GM03348 (cell line): Measurements from ENCODE around the gene ARL6.

Experiments used
- DNase-seq: peaks from one replicate; pipeline ENCODE4 v3.0.0; 2012; ENCODE audit warnings: low spot score

Gene ARL6, protein sequence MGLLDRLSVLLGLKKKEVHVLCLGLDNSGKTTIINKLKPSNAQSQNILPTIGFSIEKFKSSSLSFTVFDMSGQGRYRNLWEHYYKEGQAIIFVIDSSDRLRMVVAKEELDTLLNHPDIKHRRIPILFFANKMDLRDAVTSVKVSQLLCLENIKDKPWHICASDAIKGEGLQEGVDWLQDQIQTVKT

DNA sequence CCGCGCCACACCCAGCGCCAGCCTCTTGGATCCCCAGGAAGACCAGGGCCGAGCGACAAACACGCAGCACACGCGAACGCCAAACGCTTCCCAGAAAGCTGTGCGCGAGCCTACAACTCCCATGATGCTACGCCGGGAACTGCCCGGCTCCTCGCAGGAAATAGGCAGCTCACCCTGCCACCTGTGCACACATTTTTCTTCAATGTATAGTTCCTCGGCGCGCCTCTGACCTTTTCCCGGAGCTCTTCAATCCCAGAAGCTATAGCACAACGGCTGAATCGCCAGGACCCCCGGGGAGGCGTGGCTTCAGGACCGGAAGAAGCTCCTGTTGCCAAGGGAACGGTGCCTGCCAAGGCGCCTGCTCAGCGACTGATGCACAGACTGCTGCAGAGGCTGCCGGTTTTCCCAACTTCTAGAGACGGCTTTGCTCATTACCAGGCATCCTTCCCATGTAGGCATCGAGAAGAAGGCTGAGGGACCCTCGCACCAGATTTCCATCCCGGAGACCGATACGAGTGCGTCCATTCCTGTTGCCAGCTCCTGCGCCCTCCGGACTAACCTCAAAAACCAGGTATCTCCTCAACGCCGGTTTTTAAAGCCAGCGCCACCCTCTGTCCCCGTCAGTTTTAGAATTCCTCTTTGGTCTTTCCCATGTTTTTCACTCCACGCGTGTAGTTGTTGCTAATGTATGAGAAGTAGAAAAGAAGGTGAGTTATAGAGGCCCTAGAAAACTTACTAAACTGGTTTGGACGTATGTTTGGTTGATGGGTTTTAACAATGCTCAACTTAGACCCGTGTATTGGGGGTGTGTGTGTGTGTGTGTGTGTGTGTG lies at the start of gene ARL6:
TSS of gene ARL6 (plus strand) at position 352 of the 832 bp plus-strand sequence. CDS start 3,350 bp downstream, outside the sequence.
- peak; percentile 92 for DNase-seq

DNA sequence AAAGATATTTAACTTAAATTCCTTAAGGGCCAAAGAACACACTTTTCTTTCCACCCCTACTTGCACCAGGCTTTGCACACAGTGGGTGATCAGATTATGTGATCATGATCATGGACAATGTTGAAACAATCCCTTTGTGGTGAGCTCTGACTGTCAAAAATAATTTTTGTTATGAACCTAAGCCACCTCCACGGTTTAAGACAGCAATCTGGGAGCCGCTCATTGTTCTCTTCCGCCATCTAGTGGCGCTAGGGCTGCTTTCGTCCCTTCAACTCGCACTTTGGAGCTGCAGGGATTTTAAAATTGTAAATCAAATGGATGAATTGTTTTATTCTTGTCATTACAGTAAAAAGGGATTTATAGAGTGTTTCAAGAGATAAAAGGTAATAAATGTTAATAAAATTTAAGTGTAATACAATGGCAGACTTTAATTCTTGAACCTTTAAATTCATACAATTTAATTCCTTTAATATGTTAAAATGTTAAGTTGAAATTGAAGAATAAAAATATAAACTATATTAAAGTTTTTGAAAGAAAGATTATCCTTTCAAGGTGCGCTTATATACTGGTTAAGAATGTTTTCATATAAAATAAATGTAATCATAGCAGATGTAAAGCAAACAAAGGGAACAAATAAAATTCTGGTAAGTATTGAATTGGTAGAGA lies 45.3 kb upstream of the ARL6 start:
- DNase-seq, result peak; percentile 79

DNA sequence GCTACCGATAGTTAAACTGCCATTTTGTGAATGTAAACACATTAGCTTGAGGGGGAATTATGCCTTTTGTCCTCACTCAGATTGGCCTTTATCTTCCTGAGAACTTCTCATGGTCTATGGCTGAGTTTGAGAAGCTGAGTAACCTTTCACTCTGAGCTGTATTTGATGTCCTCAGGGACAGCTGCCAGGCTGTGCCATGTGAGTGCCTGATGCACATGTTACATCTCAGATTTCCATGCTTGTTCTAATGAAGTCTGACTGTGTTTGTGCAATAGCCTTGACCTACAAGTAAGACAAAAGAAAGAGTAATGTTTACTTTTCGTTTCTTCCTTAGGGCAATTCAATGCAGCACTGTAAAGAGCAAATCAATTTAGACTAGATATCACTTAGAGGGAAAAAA lies 44.1 kb upstream of the ARL6 start:
- DNase-seq, result no peak

DNA sequence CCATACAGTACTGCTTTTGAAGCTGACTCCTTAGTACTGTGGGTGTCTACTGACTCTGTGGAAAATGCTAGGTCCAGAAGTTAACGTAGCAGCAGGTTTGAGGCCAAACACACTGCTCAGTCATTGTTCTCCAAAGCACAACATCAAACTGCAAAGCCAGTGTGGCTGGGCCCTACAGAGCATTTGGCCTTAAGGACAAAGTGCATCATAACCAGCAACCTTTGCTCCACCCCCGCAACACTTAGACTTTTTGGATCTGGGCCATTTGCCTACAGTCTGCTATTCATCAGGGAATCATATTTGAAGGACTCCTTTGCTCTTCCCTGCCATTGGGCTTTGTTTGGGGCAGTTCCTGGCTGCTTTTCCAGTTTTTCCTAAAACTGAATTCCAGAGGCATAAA lies 43.1 kb upstream of the ARL6 start:
- DNase-seq, result no peak

DNA sequence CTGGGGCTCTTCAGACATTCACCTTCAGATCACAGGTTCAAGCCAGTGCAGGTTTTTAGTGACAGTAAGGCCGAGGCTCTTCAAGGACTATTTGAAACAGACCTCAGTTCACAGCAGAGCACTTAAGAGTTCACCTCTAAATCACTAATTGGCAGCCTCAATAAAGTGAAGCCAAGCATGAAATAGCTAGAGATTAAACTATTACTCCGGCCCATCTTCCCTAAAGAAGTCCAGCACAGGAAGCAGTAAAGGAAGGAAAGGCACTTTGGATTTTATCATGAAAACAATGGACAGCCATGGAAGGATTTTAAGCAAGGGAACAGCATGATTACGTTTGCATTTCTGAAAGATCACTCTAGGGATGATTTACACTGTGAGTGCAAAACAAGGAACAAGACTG lies 27.6 kb upstream of the ARL6 start:
- no peak for DNase-seq

DNA sequence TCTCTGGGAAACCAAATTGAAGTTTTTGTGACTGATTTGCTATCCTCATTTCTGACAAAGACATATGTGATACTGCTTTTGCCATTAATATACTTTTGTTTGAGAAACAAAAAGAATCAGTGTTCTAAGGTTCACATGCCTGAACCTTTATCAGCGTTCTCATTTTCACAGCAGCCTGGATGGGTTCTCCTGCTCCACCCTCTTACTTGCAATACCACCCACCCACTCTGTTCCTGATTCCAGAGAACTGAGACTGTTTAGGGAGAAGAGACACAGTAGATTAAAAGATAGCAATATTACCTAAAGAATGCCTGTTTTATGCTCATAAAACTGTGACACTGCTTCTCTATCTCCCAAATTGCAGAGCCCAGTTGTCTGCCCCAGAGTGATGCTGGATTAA lies 25.8 kb upstream of the ARL6 start:
- DNase-seq, result no peak

DNA sequence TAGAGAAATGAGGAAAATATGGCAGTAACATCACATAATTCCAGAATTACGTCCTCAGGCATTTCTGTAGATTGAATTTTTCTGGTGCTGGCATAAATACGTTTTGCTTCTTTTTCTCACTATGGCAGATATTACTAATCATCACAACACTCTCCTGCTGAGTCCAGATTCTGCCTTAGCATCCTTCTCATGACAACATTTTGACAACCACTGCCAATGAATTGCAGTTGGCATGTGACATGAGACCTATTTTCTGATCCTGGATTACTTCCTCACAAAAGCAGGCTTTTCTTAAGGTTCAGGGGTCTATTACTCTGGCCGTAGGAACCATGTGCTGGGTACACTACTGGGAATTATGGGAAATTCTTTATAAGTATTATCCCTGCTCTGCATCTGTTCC lies 22.5 kb upstream of the ARL6 start:
- no peak for DNase-seq

DNA sequence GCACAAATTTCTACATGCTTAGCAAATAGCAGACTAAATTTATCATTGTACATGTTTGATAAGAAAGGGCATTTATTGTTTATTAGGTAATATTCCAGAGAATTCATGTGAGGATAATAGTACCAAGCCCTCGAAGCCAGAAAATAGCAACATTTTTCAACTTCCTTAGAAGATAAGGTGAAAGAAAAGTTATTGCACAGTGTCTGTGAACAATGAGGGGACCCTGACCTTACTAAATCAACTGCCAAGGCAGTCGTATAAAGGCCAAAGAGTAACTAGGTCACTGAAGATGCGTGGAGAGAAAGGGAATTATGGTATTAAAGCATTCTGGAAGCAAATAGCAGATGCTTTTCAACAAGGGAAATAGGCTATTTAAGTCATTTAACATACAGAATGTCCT lies 20.3 kb upstream of the ARL6 start:
- DNase-seq, result no peak

DNA sequence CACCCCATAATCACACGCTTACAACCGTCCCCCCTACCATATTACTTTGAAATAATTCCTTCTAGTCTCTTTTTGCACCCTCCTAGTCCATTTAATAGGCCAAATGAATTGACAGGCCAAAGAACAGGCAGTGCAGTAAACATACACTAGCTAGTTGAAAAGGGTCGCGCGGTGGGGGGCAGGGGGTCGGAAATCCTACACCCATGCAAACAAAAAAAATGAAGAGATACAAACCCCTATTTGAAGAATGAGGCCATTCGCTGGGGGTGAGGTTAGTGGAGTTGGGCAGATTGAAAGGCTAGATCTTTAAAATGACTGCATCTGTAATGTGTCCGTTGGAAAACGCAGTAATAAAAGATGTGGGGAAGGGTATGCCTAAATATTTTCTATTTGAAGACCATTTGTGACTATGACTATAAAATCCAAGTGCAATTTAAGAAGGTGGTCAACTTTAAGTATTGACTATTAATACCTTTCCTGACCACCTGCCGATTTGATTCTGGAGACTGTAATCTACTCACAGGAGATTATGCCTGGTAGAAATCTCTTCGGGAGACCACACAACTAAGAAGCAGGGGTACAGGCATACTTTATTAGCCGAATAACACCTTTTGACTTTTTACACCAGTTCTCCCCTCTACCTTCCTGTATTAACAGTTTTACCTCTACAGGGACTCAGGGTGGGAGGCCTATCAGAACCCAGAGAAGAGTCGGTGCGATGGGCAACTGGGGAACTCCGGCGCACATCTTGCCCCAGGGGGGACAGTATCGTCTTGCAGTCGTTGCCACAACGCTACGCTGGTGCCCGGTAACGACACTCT lies 762 bp upstream of the ARL6 start:
- DNase-seq, result no peak

DNA sequence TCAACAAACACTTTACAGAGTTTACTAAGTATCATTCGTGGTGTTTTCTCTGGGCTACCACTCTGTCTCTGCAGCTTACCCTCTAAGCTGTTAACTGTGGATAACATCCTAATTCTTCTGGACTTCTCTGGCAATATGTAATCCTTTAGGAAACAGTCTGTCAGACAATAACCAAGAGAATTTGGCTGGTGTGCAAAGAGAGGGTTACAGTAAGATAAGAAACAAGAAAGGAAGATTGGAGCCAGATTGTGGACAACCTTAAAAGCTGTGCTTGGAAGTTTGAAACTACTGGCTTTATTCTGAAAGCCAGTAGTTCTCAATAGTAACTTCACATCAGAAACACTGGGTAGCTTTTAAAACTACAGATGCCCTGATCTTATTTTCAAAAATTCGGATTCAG lies 778 bp downstream of the ARL6 start:
- no peak for DNase-seq

DNA sequence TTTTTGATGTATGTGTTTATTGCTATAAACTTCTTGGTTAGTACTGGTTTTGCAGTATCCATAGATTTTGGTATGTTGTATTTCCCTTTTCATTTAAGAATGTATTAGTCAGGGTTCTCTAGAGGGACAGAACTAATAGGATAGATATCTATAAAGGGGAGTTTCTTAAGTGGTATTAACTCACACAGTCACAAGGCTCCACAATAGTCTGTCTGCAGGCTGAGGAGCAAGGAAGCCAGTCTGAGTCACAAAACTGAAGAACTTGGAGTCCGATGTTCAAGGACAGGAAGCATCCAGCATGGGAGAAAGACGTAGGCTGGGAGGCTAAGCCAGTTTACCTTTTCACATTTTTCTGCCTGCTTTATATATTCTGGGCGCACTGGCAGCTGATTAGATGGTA lies 8.4 kb downstream of the ARL6 start:
- DNase-seq, result no peak

DNA sequence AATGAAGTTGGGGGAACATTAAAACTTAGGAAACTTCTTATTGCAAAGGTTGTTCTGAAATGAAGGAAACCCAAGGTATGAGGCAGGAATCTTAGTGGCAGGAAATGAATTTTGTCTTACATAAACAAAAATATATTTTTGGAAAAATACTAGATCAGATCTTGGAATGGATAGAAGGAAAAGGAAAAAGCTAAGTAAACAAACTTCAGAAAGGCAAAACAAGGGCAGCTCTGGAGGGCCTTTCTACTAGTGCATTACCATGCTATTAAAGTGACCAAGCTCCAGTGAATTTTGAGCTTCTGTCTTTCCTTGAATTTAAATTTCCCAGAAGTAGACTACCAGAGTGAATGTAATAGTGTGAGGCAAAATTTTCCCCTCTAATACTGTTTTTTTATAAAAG lies 13.6 kb downstream of the ARL6 start:
- no peak for DNase-seq

DNA sequence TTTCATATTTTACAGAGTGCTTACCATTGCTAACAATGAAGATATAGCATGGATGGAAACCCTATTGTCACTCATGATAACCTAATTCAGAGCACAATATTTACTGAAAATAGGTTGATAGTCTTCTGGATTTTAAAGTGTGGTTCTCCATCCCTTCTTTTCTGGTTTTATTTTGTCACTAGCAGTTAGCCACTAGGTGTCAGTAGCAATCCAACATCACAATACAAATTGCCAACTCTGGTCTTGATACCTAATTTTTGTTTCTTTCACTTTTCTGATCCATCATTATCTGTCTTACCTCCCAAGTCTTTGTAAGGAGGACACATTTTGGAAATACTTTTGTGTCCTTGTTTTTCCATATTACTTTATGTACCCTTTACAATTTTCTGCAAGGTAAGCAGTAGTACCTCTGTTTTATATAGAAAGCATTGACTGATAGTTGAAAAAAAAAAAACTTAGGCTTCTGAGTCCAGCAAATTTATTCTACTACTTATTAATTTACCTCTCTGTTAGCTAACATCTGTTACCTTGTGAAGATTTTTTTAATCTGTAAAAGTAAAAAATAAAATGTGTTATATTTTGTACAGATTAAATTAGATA lies 29.0 kb downstream of the ARL6 start:
- DNase-seq, result peak; percentile 52

DNA sequence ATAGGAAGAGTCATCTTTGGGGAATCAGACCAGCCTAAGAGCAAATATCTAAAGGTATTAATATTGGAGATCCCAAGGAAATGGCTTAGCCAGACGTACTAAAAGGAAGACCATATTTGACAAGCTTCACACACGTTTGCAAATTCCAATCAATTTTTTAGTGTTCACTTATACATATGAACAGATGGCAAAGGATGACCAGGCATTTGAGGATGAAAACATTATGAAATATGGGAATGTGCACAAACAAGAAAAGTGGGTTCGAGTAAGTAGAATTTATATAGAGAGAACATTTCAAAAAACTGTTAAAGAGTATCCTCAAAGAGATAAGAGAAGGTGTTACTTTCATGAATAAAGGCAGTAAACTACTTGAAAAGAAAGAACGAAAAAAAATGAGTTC lies 31.4 kb downstream of the ARL6 start:
- DNase-seq, result no peak

DNA sequence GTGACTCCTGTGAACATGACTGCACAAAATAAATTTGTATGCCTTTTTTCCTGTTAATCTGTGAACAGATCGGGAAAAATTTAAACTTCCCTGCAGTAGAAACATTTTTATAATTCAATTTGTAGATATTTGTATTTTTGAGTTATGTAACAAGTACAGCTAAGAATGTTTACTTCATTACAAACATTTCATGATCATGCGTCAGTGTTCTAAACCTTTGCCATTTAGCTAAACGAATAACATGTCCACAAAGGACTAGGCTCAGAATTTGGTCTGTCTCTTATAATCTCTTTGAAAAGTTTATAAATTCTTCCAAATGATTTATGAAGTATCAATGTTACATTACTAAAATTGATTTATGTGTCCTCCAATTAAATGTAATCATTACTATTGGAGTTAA lies 39.9 kb downstream of the ARL6 start:
- no peak for DNase-seq

DNA sequence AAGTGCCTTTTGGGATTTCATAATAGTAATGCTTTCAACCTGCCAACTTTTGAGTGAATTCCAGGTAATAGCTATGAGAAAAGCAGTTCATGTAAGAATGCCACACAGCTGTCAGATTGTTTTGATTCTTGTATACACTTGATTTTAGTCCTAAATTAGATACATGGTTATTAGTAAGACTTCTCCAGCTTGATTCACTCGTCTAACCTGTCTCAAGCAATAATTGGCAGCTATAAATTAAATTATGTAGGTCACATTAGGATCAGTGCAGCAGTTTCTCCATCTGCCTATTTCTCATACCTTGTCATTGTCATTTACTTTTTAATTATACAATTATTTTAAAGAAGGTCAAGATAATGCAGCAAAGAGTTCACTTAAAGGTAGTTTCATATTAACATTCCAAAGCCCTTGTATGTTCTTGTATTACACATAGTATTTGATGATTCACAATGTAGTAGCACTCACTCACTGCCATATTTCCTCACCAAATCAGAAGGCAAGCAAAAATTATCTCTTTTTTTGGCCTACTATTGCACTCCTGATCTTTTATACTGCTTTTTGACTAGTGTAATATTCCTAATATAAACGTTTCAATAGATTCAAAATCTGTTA lies 46.3 kb downstream of the ARL6 start:
- peak; percentile 34 for DNase-seq

DNA sequence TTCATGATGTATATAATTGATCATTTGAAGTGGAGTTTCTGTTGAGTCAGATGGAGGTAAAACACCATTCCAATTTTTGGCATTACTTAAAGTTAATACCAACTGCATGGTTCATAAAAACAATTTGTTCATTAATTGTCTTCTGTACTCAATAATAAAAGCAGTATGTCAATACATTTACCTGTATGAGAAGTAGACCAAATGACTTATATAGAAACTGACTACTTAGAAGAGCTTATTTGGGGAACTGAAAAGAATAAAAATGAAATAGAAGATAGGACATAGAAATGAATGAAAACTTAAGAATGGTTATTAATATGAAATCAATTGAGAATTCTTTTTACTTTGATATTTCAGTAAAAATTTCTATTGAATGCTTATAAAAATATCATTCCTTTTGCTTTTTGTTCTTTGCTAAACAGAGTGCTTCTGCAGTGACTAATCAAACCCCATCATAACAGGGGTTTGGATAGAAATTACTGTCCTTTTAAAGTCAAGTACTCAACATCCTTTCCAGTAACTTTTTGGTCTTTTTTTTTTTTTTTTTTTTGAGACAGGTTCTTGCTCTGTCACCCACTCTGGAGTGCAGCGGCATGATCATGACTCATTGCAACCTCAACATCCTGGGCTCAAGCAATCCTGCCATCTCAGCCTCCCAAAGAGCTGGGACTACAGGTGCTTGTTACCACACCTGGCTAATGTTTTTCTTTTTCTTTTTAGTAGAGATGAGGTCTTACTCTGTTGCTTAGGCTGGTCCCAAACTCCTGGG lies 50.8 kb downstream of the ARL6 start:
- no peak for DNase-seq

DNA sequence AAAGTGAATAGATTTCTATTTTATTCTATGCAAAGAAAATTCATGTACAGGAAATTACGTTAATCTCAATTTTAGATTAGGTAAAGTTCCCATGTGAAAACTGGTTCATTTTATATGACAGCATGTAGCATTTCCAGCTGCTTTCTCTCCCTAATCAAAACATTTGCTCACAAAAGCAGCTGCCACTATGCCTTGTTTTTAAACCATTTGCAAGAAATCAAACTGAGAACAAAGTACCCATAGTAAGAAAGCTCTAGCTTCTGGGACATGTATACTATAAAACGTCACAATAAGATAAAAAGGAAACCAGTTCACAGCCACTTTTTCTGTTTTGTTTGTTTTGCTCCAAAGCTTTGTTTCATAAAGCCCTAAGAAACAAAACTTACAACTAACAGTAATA lies 52.3 kb downstream of the ARL6 start:
- DNase-seq, result no peak

DNA sequence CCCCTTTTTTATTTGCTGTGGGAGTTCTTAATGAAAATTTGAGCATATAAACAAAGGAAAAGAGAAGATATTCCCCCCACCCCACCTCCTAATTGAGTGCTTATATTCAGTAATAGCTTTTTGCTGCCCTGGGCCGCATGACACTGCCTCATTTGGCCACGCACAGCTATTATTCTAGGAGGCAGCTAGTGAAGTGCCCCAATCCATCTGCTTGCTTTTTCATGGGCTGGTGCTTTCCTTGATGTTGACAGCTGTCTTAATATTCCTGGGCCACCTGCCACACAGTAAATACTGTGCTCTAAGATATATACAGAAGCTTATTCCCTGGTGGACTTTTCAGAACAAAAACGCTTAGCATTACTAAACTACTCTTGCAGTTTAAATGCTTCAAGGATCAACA lies 53.4 kb downstream of the ARL6 start:
- DNase-seq, result no peak

DNA sequence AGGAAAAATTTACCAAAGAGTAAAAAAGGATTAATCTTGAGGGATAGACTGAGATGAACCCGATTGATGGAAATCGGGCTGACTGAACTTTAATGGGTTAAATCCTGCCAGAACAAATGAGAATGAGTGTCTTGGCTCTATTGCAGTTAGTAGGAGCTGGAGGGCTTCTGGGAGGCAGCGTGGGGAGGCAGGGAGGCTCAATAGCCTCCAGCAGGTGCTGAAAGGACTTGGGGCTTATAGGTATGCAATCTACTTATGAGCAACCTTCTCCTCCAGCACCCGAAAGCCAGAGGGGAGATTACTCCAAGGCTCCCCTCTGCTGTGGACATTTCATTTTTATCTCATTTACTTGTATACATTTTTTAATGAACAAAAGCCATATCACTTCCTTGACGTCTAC lies 56.2 kb downstream of the ARL6 start:
- DNase-seq, result no peak

DNA sequence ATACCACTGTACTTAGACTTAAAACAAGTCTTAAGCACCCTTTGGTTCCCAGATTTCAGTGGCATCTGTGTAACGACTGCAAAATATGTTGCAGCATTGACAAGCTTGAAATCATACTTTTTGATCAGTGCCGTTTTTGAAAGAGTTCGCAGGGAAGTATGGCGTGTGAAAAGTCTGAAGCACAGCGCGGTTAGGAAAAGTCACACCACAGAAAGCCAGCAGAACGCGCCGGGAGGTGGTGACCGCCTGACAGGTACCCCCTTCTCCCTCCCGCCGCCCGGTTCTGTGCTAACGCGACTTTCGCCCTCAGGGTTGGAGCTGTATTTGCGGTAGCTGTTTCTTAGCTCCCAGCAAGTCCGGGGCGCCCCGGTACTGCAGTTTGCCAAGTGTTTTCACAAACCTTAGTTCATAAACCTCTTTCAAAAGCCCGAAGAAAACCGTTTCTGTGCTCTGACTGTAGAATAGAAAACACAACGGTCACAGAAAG lies 56.8 kb downstream of the ARL6 start:
- DNase-seq, result peak; percentile 54
